HAP-1 (cell line): Measurements from ENCODE around the gene NDST1.
"Not testable (repeated sequence)": the region's sequence is repeated elsewhere in the genome, so short reads cannot be mapped to it uniquely, and the experiment has no call there.

Experiments
- DNase-seq, 2 experiments: peaks; one replicate each; pipeline ENCODE4 v3.0.0-alpha.2; 2016 to 2020; ENCODE audit warnings: low spot score in 2 of 2
- H3K27me3 ChIP-seq: fragments of 250-450 bp; sonication (Bioruptor Pico); 2 replicates; pipeline ENCODE4 v1.5.1; 2020; ENCODE audit warnings: low read depth, mild to moderate bottlenecking, moderate library complexity
- H3K36me3 ChIP-seq: fragments of 250-450 bp; sonication (Bioruptor Pico); replicated peaks from 2 replicates; pipeline ENCODE4 v1.5.1; 2020; ENCODE audit warnings: mild to moderate bottlenecking
- H3K4me1 ChIP-seq: fragments of 250-450 bp; sonication (Bioruptor Pico); 2 replicates; pipeline ENCODE4 v1.5.1; 2020; ENCODE audit warnings: mild to moderate bottlenecking
- H3K4me3 ChIP-seq: fragments of 250-450 bp; sonication (Bioruptor Pico); 2 replicates; pipeline ENCODE4 v1.5.1; 2020; ENCODE audit warnings: mild to moderate bottlenecking, moderate library complexity
- H3K9me3 ChIP-seq: fragments of 250-450 bp; sonication (Bioruptor Pico); 2 replicates; pipeline ENCODE4 v1.5.1; 2020; ENCODE audit warnings: mild to moderate bottlenecking, moderate library complexity
- in situ Hi-C: fragments of 300-500 bp; cut with MboI; formaldehyde crosslinking; loops from 3 replicates; pipeline ENCODE4 v1.14.3; 2020; ENCODE audit warnings: low sequenced_read_pairs, inconsistent platforms, mixed read lengths

Gene NDST1

GRCh38 chr5:150507474-150508276 lies at the start of gene NDST1:
NDST1 (plus strand) TSS chr5:150508131; CDS start chr5:150521255, 13,124 bp downstream.
- Histone ChIP-seq H3K9me3 (no peaks in the 10 kb centered on the region), H3K4me3 (no peak within 1 kb of the TSS), H3K4me1 (no peaks in the 10 kb centered on the region; the same call in 1 of the 2 replicates), H3K36me3 (no peaks in the 10 kb centered on the region), H3K27me3 (no peaks in the 10 kb centered on the region)
- in situ Hi-C loops, result no loop called here
- no peak for DNase-seq

DNA sequence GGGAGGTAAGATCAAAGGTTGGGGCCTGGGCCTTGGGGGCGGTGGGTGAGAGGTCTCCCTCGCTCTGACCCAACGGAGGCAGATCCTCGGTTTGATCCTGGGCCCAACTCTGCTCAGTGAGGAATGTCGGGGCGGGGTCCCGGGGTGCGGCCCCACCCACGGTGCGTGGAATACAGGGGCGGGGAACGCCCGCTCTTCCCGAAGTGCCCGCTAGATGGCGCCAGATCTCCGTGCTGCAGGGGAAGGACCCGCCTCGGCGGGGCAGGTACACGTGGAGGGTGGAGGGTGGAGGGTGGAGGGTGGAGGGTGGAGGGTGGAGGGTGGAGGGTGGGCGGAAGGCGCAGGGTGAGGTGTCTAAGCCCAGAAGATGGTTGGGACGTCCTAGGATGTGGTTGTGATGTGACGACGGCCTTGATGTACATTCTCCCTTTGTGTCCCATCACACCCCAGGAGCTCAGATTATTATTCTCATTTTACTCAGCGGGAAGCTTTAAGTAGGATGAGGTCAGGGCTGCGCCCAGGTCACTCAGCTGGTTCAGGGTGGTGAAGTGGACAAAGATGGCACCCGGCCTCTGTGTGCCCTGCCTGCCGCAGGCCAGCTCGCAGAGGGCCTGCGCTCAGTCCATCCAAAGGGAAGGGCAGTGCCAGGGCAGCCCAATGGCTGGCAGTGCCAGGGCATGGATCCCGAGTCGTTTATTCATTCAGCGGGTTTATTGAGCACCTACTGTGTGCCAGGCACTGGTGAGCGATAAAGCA lies 49.0 kb upstream of the NDST1 start:
- in situ Hi-C loops, result loop anchor here (5.0 to 25.0 kb wide), 4 partner anchors 88 to 628 kb away; partner anchors contain the start of genes IRGM, MYOZ3 and TNIP1
- DNase-seq, result peak; percentile 49 to 95
- H3K27me3 ChIP-seq, result no peaks in the 10 kb centered on the region
- no peaks in the 10 kb centered on the region for H3K9me3 ChIP-seq
- no peaks in the 10 kb centered on the region for H3K36me3 ChIP-seq
- H3K4me1 ChIP-seq, result peaks cover 3% of the 10 kb centered on the region; the same call in 1 of the 2 replicates
- H3K4me3 ChIP-seq, result peak overlapping the region; percentile 12; the same call in 1 of the 2 replicates

DNA sequence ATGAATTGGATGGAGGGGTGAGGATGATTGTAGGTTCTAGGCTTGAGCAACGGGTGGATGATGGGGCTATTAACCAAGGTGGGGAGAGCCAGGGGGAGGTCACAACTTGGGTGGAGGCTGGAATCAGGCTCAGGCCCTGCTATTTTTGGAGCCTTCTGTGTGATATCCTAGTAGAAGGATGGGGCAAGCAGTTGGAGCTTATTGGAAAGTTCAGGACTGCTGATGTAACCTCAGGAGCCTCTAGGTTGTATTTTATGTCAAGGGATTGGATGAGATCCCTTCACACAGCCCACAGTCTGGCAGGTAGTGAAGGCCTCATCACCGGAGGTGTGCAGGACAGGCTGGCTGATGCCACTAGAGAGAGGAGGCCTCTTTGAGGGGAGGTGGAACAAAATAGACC lies 47.1 kb upstream of the NDST1 start:
- DNase-seq, result no peak
- no peaks in the 10 kb centered on the region for H3K9me3 ChIP-seq
- in situ Hi-C loops, result loop anchor here (25.0 kb wide), 2 partner anchors 202 to 627 kb away; partner anchors contain the start of genes MYOZ3 and TNIP1
- H3K4me3 ChIP-seq, result no peak overlapping the region
- no peaks in the 10 kb centered on the region for H3K36me3 ChIP-seq
- no peaks in the 10 kb centered on the region for H3K27me3 ChIP-seq
- H3K4me1 ChIP-seq, result peaks cover 3% of the 10 kb centered on the region; the same call in 1 of the 2 replicates

DNA sequence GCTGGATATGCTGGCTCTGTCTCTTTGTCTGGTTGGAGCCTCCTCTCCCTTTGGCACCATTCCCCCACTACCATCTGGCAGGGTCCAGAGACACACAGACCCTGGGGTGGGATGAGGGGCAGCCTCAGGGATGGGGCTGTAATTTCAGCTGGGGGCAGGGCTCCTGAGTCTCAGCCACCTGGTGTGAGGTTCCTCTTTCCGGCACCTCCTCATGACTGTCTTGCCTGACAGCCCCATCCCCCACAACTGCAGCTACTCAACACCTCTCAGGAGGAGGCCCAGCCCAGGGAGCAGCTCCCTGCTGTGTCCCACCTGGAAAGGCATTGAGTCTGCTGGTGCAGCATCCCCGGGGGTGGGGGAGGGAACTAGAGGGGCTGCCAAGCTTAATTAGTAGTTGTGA lies 46.7 kb upstream of the NDST1 start:
- Histone ChIP-seq H3K4me3 (no peak overlapping the region), H3K4me1 (peaks cover 3% of the 10 kb centered on the region; the same call in 1 of the 2 replicates), H3K36me3 (no peaks in the 10 kb centered on the region), H3K27me3 (no peaks in the 10 kb centered on the region), H3K9me3 (no peaks in the 10 kb centered on the region)
- no peak for DNase-seq
- in situ Hi-C loops, result loop anchor here (25.0 kb wide), 2 partner anchors 201 to 626 kb away; partner anchors contain the start of genes MYOZ3 and TNIP1

GRCh38 chr5:150464554-150465012 lies 43.3 kb upstream of the NDST1 start:
- in situ Hi-C loops, result loop anchor here (25.0 kb wide), 2 partner anchors 198 to 623 kb away; partner anchors contain the start of genes MYOZ3 and TNIP1

GRCh38 chr5:150465927-150466326 lies 42.0 kb upstream of the NDST1 start:
- DNase-seq, result no peak
- H3K4me1 ChIP-seq, result no peaks in the 10 kb centered on the region
- in situ Hi-C loops, result loop anchor here (25.0 kb wide), 2 partner anchors 196 to 621 kb away; partner anchors contain the start of genes MYOZ3 and TNIP1
- H3K9me3 ChIP-seq, result no peaks in the 10 kb centered on the region
- H3K27me3 ChIP-seq, result no peaks in the 10 kb centered on the region
- H3K4me3 ChIP-seq, result no peak overlapping the region
- no peaks in the 10 kb centered on the region for H3K36me3 ChIP-seq

More at GRCh38 chr5:150464554-150465012, 43.3 kb upstream of the NDST1 start:
- Histone ChIP-seq H3K36me3 (no peaks in the 10 kb centered on the region), H3K27me3 (no peaks in the 10 kb centered on the region), H3K4me3 (no peak overlapping the region), H3K9me3 (no peaks in the 10 kb centered on the region), H3K4me1 (no peaks in the 10 kb centered on the region; the same call in 1 of the 2 replicates)
- no peak for DNase-seq

GRCh38 chr5:150468206-150468605 lies 39.7 kb upstream of the NDST1 start:
- Histone ChIP-seq H3K36me3 (no peaks in the 10 kb centered on the region), H3K4me1 (no peaks in the 10 kb centered on the region), H3K4me3 (no peak overlapping the region), H3K27me3 (no peaks in the 10 kb centered on the region), H3K9me3 (no peaks in the 10 kb centered on the region)
- no peak for DNase-seq
- in situ Hi-C loops, result loop anchor here (25.0 kb wide), 2 partner anchors 194 to 619 kb away; partner anchors contain the start of genes MYOZ3 and TNIP1

DNA sequence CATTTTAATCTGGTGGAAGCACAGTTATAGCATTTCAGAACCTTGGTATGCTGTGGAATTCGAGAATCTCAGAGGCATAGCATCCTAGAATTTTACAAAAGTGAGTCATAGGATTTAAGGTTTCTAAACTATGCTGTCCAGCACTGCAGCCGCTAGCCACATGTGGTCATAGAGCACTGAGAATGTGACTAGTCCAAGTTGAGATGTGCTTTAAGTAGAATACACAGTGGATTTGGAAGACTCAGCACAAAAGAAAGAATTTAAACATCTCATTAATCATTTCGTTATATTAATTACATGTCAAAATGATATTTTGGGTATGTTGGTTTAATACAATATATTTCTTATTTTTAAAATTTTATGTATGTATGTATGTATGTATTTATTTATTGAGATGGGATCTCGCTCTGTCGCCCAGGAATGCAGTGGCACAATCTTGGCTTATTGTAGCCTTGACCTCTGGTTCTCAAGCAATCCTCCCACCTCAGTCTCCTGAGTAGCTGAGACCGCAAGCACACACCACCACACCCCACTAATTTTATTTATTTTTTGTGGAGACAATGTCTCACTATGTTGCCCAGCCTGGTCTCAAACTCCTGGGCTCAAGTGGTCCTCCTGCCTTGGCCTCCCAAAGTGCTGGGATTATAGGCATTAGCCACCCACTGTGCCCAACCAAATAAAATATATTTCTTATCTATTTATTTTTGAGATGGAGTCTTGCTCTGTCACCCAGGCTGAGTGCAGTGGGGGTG lies 38.0 kb upstream of the NDST1 start:
- no peaks in the 10 kb centered on the region for H3K36me3 ChIP-seq
- H3K27me3 ChIP-seq, result no peaks in the 10 kb centered on the region
- no peak for DNase-seq
- no peaks in the 10 kb centered on the region for H3K9me3 ChIP-seq
- H3K4me1 ChIP-seq, result no peaks in the 10 kb centered on the region
- H3K4me3 ChIP-seq, result no peak overlapping the region
- in situ Hi-C loops, result loop anchor here (25.0 kb wide), 2 partner anchors 192 to 617 kb away; partner anchors contain the start of genes MYOZ3 and TNIP1

- Histone ChIP-seq H3K36me3 (no peaks in the 10 kb centered on the region), H3K4me1 (no peaks in the 10 kb centered on the region), H3K9me3 (no peaks in the 10 kb centered on the region), H3K27me3 (no peaks in the 10 kb centered on the region), H3K4me3 (no peak overlapping the region)
- in situ Hi-C loops, result loop anchor here (25.0 kb wide), 2 partner anchors 188 to 613 kb away; partner anchors contain the start of genes MYOZ3 and TNIP1
- no peak for DNase-seq
Measured at GRCh38 chr5:150473673-150474358, 34.1 kb upstream of the NDST1 start.

- H3K27me3 ChIP-seq, H3K36me3 ChIP-seq, in situ Hi-C loops, DNase-seq, H3K9me3 ChIP-seq, H3K4me3 ChIP-seq, H3K4me1 ChIP-seq: not testable (repeated sequence)
Measured at GRCh38 chr5:150476568-150476967, 31.4 kb upstream of the NDST1 start.

DNA sequence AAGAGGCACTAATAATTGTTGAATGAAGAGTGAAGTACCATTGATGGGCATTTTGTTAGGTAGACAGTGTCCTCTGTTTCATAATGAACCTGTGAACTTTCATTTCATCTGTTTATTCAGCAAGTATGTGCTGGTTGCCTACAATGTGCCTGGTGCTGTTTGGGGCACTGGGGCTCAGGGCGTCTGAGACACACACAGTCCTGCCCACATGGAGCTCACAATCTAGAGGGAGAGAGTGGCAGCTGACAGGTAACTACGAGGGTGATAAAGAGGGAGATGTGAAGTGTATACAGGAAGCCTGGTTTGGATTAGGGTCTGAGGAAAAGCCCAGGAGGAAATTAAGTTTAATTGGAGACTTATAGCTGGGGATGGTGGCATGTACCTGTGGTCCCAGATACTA lies 28.5 kb upstream of the NDST1 start:
- Histone ChIP-seq H3K27me3 (no peaks in the 10 kb centered on the region), H3K4me1 (no peaks in the 10 kb centered on the region), H3K4me3 (no peak overlapping the region), H3K9me3 (no peaks in the 10 kb centered on the region), H3K36me3 (no peaks in the 10 kb centered on the region)
- DNase-seq, result no peak
- in situ Hi-C loops, result no loop called here

GRCh38 chr5:150481708-150481965 lies 26.3 kb upstream of the NDST1 start:
- no peaks in the 10 kb centered on the region for H3K9me3 ChIP-seq
- in situ Hi-C loops, result no loop called here
- no peak overlapping the region for H3K4me3 ChIP-seq
- H3K36me3 ChIP-seq, result no peaks in the 10 kb centered on the region
- no peaks in the 10 kb centered on the region for H3K27me3 ChIP-seq
- DNase-seq, result no peak
- peaks cover 4% of the 10 kb centered on the region; the same call in 1 of the 2 replicates for H3K4me1 ChIP-seq
